PC-9 (cell line): ENCODE results near the gene MSANTD2.

Experiments
- CTCF ChIP-seq: fragments of 200-600 bp; sonication (generic); conservative IDR thresholded peaks from 2 replicates; pipeline ENCODE4 v1.6.1; 2017; ENCODE audit warnings: mixed run types, antibody characterized with exemption, mild to moderate bottlenecking, moderate library complexity
- EZH2 ChIP-seq: fragments of 200-600 bp; sonication (generic); IDR thresholded peaks from 2 replicates; pipeline ENCODE4 v1.8.0; 2017; ENCODE audit warnings: antibody characterized with exemption, low read depth

GRCh38 chr11:124791626-124792341 lies 8.4 kb downstream of the MSANTD2 start:
- TF ChIP-seq CTCF (no peak), EZH2 (no peak)
